ENCODE results near the gene SAMD14.

The SAMD14 gene

DNA sequence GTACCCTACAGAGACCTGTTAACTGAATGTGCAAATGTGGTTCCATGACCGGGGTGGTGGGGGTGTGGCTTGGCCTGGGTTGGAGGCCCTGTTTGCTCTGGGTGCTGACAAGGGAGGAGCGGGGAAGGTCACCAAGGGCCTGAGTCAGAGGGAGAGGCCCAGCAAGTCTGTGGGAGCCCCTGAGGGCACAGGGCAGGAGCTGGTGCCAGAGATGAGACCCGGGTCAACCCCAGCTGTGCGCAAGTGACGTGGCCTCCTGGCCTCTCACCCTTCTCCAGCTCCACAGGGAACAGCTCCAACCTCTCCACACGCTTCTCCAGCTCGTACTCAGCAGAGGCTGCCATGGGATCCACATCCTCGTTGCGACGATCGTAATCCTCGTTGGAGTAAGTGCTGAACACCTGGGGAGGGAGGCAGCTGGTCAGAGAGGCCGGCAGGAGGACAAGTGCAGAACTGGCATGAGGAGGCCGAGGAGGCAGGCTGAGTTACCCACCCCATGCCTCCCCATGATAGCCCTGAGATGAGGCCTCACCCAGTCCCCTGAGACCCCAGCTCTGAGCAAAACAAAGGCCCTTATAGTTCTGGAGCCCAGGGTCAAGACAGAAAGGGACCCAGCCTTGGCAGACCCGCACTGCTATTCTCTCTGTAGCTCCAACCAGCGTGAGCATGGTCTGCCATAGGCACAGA lies 15.0 kb upstream of the SAMD14 start:
- peaks cover 0 to 2% (median 0%) of the 10 kb centered on the region in 5 experiments for H3K9me3 ChIP-seq (ENCODE audit: control extremely low read depth in 1 of 5, control insufficient read depth in 4 of 5, insufficient read depth in 2 of 5, low read depth in 1 of 5, low read length in 4 of 5)
- ChIA-PET CTCF (interaction anchor here (0.9 to 6.5 kb wide), 7 partner anchors 13 to 30 kb away, joined by 3 to 49 read pairs (median 4); partner anchors contain the start of gene SGCA), POLR2A (interaction anchor here (0.6 kb wide), 1 partner anchor 205 kb away, joined by 7 read pairs; no protein-coding TSS in a partner anchor)
- H3K36me3 ChIP-seq (ENCODE audit: control insufficient read depth in 4 of 4, insufficient read depth in 4 of 4, low read length in 3 of 4) = peaks cover 2 to 69% (median 37%) of the 10 kb centered on the region in 4 experiments
- no peak for DNase-seq
- H3K4me3 ChIP-seq (ENCODE audit: control insufficient read depth in 1 of 7, extremely low read depth in 1 of 7, insufficient read depth in 4 of 7, low read depth in 2 of 7, low read length in 6 of 7) = peak overlapping the region in 3 of 7 experiments; percentile 34 to 86 (median 49)
- no peak overlapping the region for H3K27ac ChIP-seq (ENCODE audit: insufficient read depth in 1 of 2, low read depth in 1 of 2, low read length in 2 of 2, poor library complexity in 1 of 2, severe bottlenecking in 2 of 2)
- H3K27me3 ChIP-seq (replicated peaks in 2 of 5; ENCODE audit: control insufficient read depth in 4 of 5, insufficient read depth in 5 of 5, low read length in 4 of 5) = no peaks in the 10 kb centered on the region
- WGBS (ENCODE audit: insufficient coverage) = 91% methylated on average over 9 of the region's 16 CpGs
- H3K4me1 ChIP-seq (ENCODE audit: control extremely low read depth in 1 of 4, control insufficient read depth in 4 of 4, insufficient read depth in 4 of 4, low read length in 3 of 4) = peaks cover 7 to 82% (median 78%) of the 10 kb centered on the region in 4 experiments

DNA sequence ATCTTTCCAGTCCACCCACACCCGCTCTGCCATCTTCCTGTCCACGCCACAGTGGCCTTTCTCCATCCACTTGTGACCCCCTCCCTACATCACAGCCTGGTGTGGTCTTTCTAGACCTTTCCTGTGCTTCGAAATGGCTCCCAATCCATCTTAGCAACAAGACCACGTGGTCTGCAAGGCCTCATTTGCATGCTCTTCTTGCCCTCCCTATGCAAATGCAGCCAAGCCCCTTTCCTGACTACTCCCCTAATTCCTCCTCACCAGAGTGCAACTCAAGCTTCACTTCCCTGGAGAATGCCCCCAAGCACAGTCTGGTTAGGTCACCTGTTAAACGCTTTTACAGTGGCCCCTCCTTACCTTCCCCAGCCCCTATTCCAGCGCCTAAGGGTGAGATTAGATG lies 14.4 kb upstream of the SAMD14 start:
- DNase-seq = no peak
- no peak overlapping the region for H3K27ac ChIP-seq (ENCODE audit: insufficient read depth in 1 of 2, low read depth in 1 of 2, low read length in 2 of 2, poor library complexity in 1 of 2, severe bottlenecking in 2 of 2)

DNA sequence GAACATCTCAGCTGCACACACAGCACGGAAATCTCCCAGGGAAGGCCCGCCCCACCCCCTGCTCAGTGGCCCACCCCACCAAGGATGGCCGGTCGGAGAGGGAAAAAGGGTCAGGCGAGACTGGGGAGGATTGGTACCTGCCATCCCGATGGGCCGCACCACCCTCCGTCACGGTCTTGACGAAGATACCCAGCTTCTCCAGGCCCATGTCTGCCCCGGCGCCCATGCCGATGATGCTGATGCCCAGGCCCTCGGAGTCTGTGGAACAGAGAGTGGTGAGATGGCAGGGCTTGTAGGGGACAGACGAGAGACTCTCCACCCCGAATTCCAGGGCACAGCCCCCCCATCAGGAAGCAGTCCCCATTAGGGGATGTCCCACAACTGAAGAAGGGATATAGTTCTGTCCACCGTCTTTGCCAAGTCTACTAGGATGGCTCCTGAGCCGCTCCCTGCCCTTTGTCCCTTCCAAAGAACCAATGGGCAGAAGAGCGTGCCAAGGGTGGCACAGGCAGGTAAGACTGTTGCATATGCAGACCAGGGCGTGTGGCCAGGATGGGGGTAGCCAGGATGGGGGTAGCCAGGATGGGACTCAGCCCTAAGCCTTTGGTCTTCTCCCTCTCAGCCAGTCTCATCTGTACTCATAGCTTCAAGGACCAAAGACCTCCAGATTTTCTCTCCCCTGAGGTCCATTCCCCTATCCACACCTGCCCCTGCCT lies 13.7 kb upstream of the SAMD14 start:
- Histone ChIP-seq H3K4me1 (ENCODE audit: control extremely low read depth in 1 of 4, control insufficient read depth in 4 of 4, insufficient read depth in 4 of 4, low read length in 3 of 4) (peaks cover 7 to 85% (median 80%) of the 10 kb centered on the region in 4 experiments), H3K4me3 (ENCODE audit: control insufficient read depth in 1 of 7, extremely low read depth in 1 of 7, insufficient read depth in 4 of 7, low read depth in 2 of 7, low read length in 6 of 7) (no peak overlapping the region), H3K36me3 (ENCODE audit: control insufficient read depth in 4 of 4, insufficient read depth in 4 of 4, low read length in 3 of 4) (peaks cover 8 to 82% (median 49%) of the 10 kb centered on the region in 4 experiments), H3K27me3 (replicated peaks in 2 of 5; ENCODE audit: control insufficient read depth in 4 of 5, insufficient read depth in 5 of 5, low read length in 4 of 5) (no peaks in the 10 kb centered on the region), H3K27ac (ENCODE audit: insufficient read depth in 1 of 2, low read depth in 1 of 2, low read length in 2 of 2, poor library complexity in 1 of 2, severe bottlenecking in 2 of 2) (no peak overlapping the region), H3K9me3 (ENCODE audit: control extremely low read depth in 1 of 5, control insufficient read depth in 4 of 5, insufficient read depth in 2 of 5, low read depth in 1 of 5, low read length in 4 of 5) (peaks cover 0 to 2% (median 0%) of the 10 kb centered on the region in 5 experiments)
- POLR2A ChIA-PET = no interaction called here
- 98% methylated on average over 20 of the region's 20 CpGs for WGBS (ENCODE audit: insufficient coverage)
- no peak for DNase-seq
- CTCF ChIA-PET = interaction anchor here (0.5 to 6.5 kb wide), 5 partner anchors 9 to 187 kb away, joined by 3 to 82 read pairs (median 4); partner anchors contain the start of gene PPP1R9B

More for the DNA sequence above, 14.4 kb upstream of the SAMD14 start:
- Histone ChIP-seq H3K4me1 (ENCODE audit: control extremely low read depth in 1 of 4, control insufficient read depth in 4 of 4, insufficient read depth in 4 of 4, low read length in 3 of 4) (peaks cover 7 to 87% (median 79%) of the 10 kb centered on the region in 4 experiments), H3K36me3 (ENCODE audit: control insufficient read depth in 4 of 4, insufficient read depth in 4 of 4, low read length in 3 of 4) (peaks cover 3 to 75% (median 42%) of the 10 kb centered on the region in 4 experiments), H3K9me3 (ENCODE audit: control extremely low read depth in 1 of 5, control insufficient read depth in 4 of 5, insufficient read depth in 2 of 5, low read depth in 1 of 5, low read length in 4 of 5) (peaks cover 0 to 2% (median 0%) of the 10 kb centered on the region in 5 experiments), H3K4me3 (ENCODE audit: control insufficient read depth in 1 of 7, extremely low read depth in 1 of 7, insufficient read depth in 4 of 7, low read depth in 2 of 7, low read length in 6 of 7) (no peak overlapping the region), H3K27me3 (replicated peaks in 2 of 5; ENCODE audit: control insufficient read depth in 4 of 5, insufficient read depth in 5 of 5, low read length in 4 of 5) (no peaks in the 10 kb centered on the region)
- WGBS (ENCODE audit: insufficient coverage) = 91% methylated on average over 6 of the region's 6 CpGs
- ChIA-PET CTCF (interaction anchor here (0.5 to 6.5 kb wide), 7 partner anchors 13 to 186 kb away, joined by 3 to 68 read pairs (median 4); partner anchors contain the start of gene SGCA), POLR2A (interaction anchor here (0.6 kb wide), 1 partner anchor 204 kb away, joined by 7 read pairs; no protein-coding TSS in a partner anchor)

DNA sequence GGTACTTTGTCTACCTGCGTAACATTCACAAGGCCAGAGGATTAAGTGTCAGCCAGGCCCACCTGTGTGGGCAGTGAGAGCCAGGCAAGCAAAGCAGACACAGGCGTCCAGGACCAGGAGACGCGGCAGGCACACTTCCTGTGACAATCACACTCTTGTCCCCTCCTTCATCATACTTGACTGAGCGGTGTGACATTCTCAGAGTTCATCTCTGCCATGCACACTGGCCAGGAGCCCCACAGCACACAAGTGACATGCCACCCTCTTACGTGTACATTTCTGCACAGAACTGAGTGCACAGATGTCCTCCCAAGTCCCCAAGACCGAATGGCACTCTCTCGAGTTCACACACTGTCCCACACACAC lies 11.8 kb upstream of the SAMD14 start:
- Histone ChIP-seq H3K4me3 (ENCODE audit: control insufficient read depth in 1 of 7, extremely low read depth in 1 of 7, insufficient read depth in 4 of 7, low read depth in 2 of 7, low read length in 6 of 7) (peak overlapping the region in 1 of 7 experiments; percentile 16), H3K9me3 (ENCODE audit: control extremely low read depth in 1 of 5, control insufficient read depth in 4 of 5, insufficient read depth in 2 of 5, low read depth in 1 of 5, low read length in 4 of 5) (peaks cover 0 to 2% (median 0%) of the 10 kb centered on the region in 5 experiments), H3K27ac (ENCODE audit: insufficient read depth in 1 of 2, low read depth in 1 of 2, low read length in 2 of 2, poor library complexity in 1 of 2, severe bottlenecking in 2 of 2) (no peak overlapping the region), H3K36me3 (ENCODE audit: control insufficient read depth in 4 of 4, insufficient read depth in 4 of 4, low read length in 3 of 4) (peaks cover 21 to 96% (median 66%) of the 10 kb centered on the region in 4 experiments), H3K4me1 (ENCODE audit: control extremely low read depth in 1 of 4, control insufficient read depth in 4 of 4, insufficient read depth in 4 of 4, low read length in 3 of 4) (peaks cover 3 to 66% (median 62%) of the 10 kb centered on the region in 4 experiments), H3K27me3 (replicated peaks in 2 of 5; ENCODE audit: control insufficient read depth in 4 of 5, insufficient read depth in 5 of 5, low read length in 4 of 5) (no peaks in the 10 kb centered on the region)
- ChIA-PET CTCF (interaction anchor here (1.0 to 9.0 kb wide), 4 partner anchors 11 to 38 kb away, joined by 3 to 98 read pairs (median 75); partner anchors contain the start of gene PPP1R9B), POLR2A (no interaction called here)
- no peak for DNase-seq
- WGBS (ENCODE audit: insufficient coverage) = 43% methylated on average over 8 of the region's 8 CpGs

DNA sequence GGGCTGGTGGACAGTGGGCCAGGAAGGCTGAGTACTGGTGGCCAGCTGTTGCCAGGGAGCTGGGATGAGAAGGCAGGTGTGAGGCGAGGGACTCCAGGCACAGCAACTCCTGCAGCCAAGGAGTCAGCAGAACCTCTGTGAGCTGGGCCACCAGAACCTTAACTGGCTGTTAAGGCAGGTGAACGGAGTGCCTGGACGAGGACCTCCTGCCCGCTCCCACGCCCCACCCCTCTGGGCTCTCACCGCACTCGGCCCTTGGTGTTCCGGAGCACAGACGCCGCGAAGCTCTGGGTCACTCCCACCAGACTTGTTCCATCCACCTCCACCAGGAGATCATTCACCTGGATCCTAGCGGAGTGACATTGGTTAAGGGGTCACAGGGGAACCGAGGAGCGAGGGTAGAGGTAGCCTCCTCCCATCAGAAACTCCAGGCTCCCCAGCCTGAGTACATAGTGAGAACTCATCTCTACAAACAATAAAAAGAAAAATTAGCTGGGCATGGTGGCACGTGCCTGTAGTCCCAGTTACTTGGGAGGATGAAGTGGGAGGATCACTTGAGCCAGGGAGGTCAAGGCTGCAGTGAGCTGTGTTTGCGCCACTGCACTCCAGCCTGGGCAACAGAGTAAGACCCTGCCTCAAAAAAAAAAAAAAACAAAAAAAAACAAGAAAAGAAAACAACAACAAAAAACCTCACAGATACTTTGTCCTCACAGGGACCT lies 11.2 kb upstream of the SAMD14 start:
- no peak for DNase-seq
- H3K4me3 ChIP-seq (ENCODE audit: control insufficient read depth in 1 of 7, extremely low read depth in 1 of 7, insufficient read depth in 4 of 7, low read depth in 2 of 7, low read length in 6 of 7) = peak overlapping the region in 4 of 7 experiments; percentile 20 to 64 (median 38)
- 83% methylated on average over 3 of the region's 16 CpGs for WGBS (ENCODE audit: insufficient coverage)
- POLR2A ChIA-PET = interaction anchor here (3.3 kb wide), 1 partner anchor 8 kb away, joined by 13 read pairs; no protein-coding TSS in a partner anchor
- no peaks in the 10 kb centered on the region for H3K27me3 ChIP-seq (replicated peaks in 2 of 5; ENCODE audit: control insufficient read depth in 4 of 5, insufficient read depth in 5 of 5, low read length in 4 of 5)
- peaks cover 3 to 61% (median 57%) of the 10 kb centered on the region in 4 experiments for H3K4me1 ChIP-seq (ENCODE audit: control extremely low read depth in 1 of 4, control insufficient read depth in 4 of 4, insufficient read depth in 4 of 4, low read length in 3 of 4)
- H3K36me3 ChIP-seq (ENCODE audit: control insufficient read depth in 4 of 4, insufficient read depth in 4 of 4, low read length in 3 of 4) = peaks cover 24 to 96% (median 71%) of the 10 kb centered on the region in 4 experiments
- CTCF ChIA-PET = interaction anchor here (0.6 to 9.0 kb wide), 15 partner anchors 7 to 157 kb away, joined by 3 to 98 read pairs (median 4); partner anchors contain the start of genes PPP1R9B and SAMD14
- no peak overlapping the region for H3K27ac ChIP-seq (ENCODE audit: insufficient read depth in 1 of 2, low read depth in 1 of 2, low read length in 2 of 2, poor library complexity in 1 of 2, severe bottlenecking in 2 of 2)
- peaks cover 0 to 2% (median 0%) of the 10 kb centered on the region in 5 experiments for H3K9me3 ChIP-seq (ENCODE audit: control extremely low read depth in 1 of 5, control insufficient read depth in 4 of 5, insufficient read depth in 2 of 5, low read depth in 1 of 5, low read length in 4 of 5)
